Esophagus squamous epithelium (tissue), 5 donors: ENCODE measurements around the gene CSMD2. TPM values are rescaled to one million over a fixed set of nuclear protein-coding genes. Genes with fewer than 3 reads are reported as not detected.

ENCODE experiments used
- DNase-seq: peaks from one replicate; lab custom pipeline; 2025; lab: John Stamatoyannopoulos, UW
- H3K27ac ChIP-seq, 4 donors: fragments of 200-600 bp; sonication (generic); one replicate each; pipeline ENCODE4 v1.5.1; 2016 to 2019; ENCODE audit warnings: mild to moderate bottlenecking in 1 of 4
- H3K27me3 ChIP-seq, 4 donors: fragments of 200-600 bp; sonication (generic); 1 replicate in 3 of 4; 2 replicates in 1 of 4; pipeline versions ENCODE4 v1.5.1 to v1.6.0; 2017 to 2021; ENCODE audit warnings: antibody characterized with exemption in 1 of 4
- H3K36me3 ChIP-seq, 3 donors: fragments of 200-600 bp; sonication (generic); one replicate each; pipeline ENCODE4 v1.5.1; 2016 to 2019
- H3K4me1 ChIP-seq, 3 donors: fragments of 200-600 bp; sonication (generic); one replicate each; pipeline ENCODE4 v1.5.1; 2017 to 2019
- H3K4me3 ChIP-seq, 4 donors: fragments of 200-600 bp; sonication (generic); 1 replicate in 3 of 4; 2 replicates in 1 of 4; pipeline ENCODE4 v1.5.1; 2016 to 2019; ENCODE audit warnings: mild to moderate bottlenecking in 2 of 4, moderate library complexity in 1 of 4
- H3K9me3 ChIP-seq, 3 donors: fragments of 200-600 bp; sonication (generic); one replicate each; pipeline ENCODE4 v1.5.1; 2016 to 2019
- CTCF ChIP-seq, 6 experiments: fragments of 450-650 bp in 4 of 6; fragments of 200-600 bp in 2 of 6; sonication (generic) in 2 of 6; IDR thresholded peaks; one replicate each; pipeline ENCODE4 v1.5.1; 2016 to 2019; ENCODE audit warnings: antibody characterized with exemption in 6 of 6, mild to moderate bottlenecking in 4 of 6, moderate library complexity in 4 of 6
- POLR2A ChIP-seq, 4 donors: fragments of 450-650 bp; IDR thresholded peaks; one replicate each; pipeline ENCODE4 v1.6.1; 2017; ENCODE audit warnings: antibody characterized with exemption in 4 of 4, mild to moderate bottlenecking in 4 of 4, moderate library complexity in 3 of 4
- WGBS, 2 donors: methylation state at CpG; one replicate each; pipeline ENCODE4 v1.1.5; 2018; 5-methylcytosine and 5-hydroxymethylcytosine counted together
- intact Hi-C: fragments of 100-400 bp; cut with DNase I; formaldehyde crosslinking; loops from one replicate; pipeline ENCODE4 v1.15.0; 2022
- total RNA-seq, 4 donors: library from RNA; depleted of rRNA; stranded (reverse); fragments of >200 nt; gene quantifications; one replicate each; pipeline ENCODE4 v1.1.0, GENCODE V29; 2016
- donor health status: DM: yes; HTN: yes; CAD: no.

CSMD2 gene
- total RNA-seq, 4 donors from 2014 or later = under 0.01 to 0.13 TPM; not detected in 2

GRCh38 chr1:33784876-33785275, 380.2 kb downstream of the CSMD2 start:
- 64 to 79% methylated on average over 2 to 3 of the region's 3 CpGs for WGBS, 2 donors
- no peak for DNase-seq
- intact Hi-C loops = no loop called here
- Histone ChIP-seq H3K4me3 (no peak overlapping the region), H3K27ac (no peak overlapping the region), H3K9me3 (no peaks in the 10 kb centered on the region), H3K36me3 (no peaks in the 10 kb centered on the region), H3K27me3 (peaks cover 0 to 35% (median 0%) of the 10 kb centered on the region in 4 donors), H3K4me1 (no peaks in the 10 kb centered on the region)
- no peak for TF ChIP-seq POLR2A (IDR thresholded peaks at IDR 0.05)
- no peak for TF ChIP-seq CTCF (IDR thresholded peaks at IDR 0.05)

GRCh38 chr1:33782776-33783175, 382.3 kb downstream of the CSMD2 start:
- Histone ChIP-seq H3K4me3 (no peak overlapping the region), H3K4me1 (no peaks in the 10 kb centered on the region), H3K27ac (no peak overlapping the region), H3K27me3 (peaks cover 0 to 50% (median 0%) of the 10 kb centered on the region in 4 donors), H3K36me3 (no peaks in the 10 kb centered on the region), H3K9me3 (no peaks in the 10 kb centered on the region)
- intact Hi-C loops = no loop called here
- TF ChIP-seq POLR2A (IDR thresholded peaks at IDR 0.05) (no peak), CTCF (IDR thresholded peaks at IDR 0.05) (no peak)
- 74 to 85% methylated on average over 7 of the region's 7 CpGs for WGBS, 2 donors
- DNase-seq = no peak

- Histone ChIP-seq H3K4me3 (no peak overlapping the region), H3K4me1 (no peaks in the 10 kb centered on the region), H3K36me3 (no peaks in the 10 kb centered on the region), H3K9me3 (no peaks in the 10 kb centered on the region), H3K27me3 (peaks cover 0 to 47% (median 0%) of the 10 kb centered on the region in 4 donors), H3K27ac (no peak overlapping the region)
- intact Hi-C loops = no loop called here
- 50 to 57% methylated on average over 1 to 2 of the region's 2 CpGs for WGBS, 2 donors
- no peak for DNase-seq
- TF ChIP-seq POLR2A (IDR thresholded peaks at IDR 0.05) = no peak
- TF ChIP-seq CTCF (IDR thresholded peaks at IDR 0.05) = no peak
Measured at GRCh38 chr1:33781652-33782051, 383.4 kb downstream of the CSMD2 start.

- intact Hi-C loops = no loop called here
- TF ChIP-seq POLR2A (IDR thresholded peaks at IDR 0.05) = no peak
- no peak for TF ChIP-seq CTCF (IDR thresholded peaks at IDR 0.05)
- WGBS, 2 donors = 59 to 75% methylated on average over 4 of the region's 4 CpGs
Measured at GRCh38 chr1:33777337-33777736, 387.7 kb downstream of the CSMD2 start.

GRCh38 chr1:33768821-33769220, 396.2 kb downstream of the CSMD2 start:
- WGBS, 2 donors = 37 to 58% methylated on average over 2 of the region's 2 CpGs
- no peaks in the 10 kb centered on the region for H3K9me3 ChIP-seq
- H3K27ac ChIP-seq = no peak overlapping the region
- H3K36me3 ChIP-seq = no peaks in the 10 kb centered on the region
- intact Hi-C loops = no loop called here
- H3K27me3 ChIP-seq = peaks cover 0 to 24% (median 0%) of the 10 kb centered on the region in 4 donors
- no peak overlapping the region for H3K4me3 ChIP-seq
- no peak for DNase-seq
- no peak for TF ChIP-seq CTCF (IDR thresholded peaks at IDR 0.05)
- TF ChIP-seq POLR2A (IDR thresholded peaks at IDR 0.05) = no peak
- no peaks in the 10 kb centered on the region for H3K4me1 ChIP-seq

More at GRCh38 chr1:33777337-33777736, 387.7 kb downstream of the CSMD2 start:
- no peaks in the 10 kb centered on the region for H3K36me3 ChIP-seq
- no peaks in the 10 kb centered on the region for H3K9me3 ChIP-seq
- no peak for DNase-seq
- H3K27me3 ChIP-seq = peaks cover 0 to 67% (median 0%) of the 10 kb centered on the region in 4 donors
- no peak overlapping the region for H3K4me3 ChIP-seq
- H3K4me1 ChIP-seq = no peaks in the 10 kb centered on the region
- no peak overlapping the region for H3K27ac ChIP-seq
